CD4-positive, alpha-beta T cell (primary cell): ENCODE measurements around the gene STX10. TPM values are rescaled to one million over a fixed set of nuclear protein-coding genes. Genes with fewer than 3 reads are reported as not detected.
A peak's percentile ranks its signal among the peaks of the same experiment; 100 is the strongest.

Experiments
- ATAC-seq: fragments of 200-7000 bp; cut with Tn5 transposase; one replicate; pipeline ENCODE4 v1.10.0; 2022; ENCODE audit warnings: mild to moderate bottlenecking; ENCODE audit not compliant: poor library complexity
- CTCF ChIA-PET: fragments of 350-600 bp; sonication (Branson Sonifier 250); formaldehyde crosslinking; loops from one replicate; lab custom pipeline; 2021; ENCODE audit warnings: antibody characterized with exemption, inconsistent platforms; lab: Charles Lee
- POLR2A ChIA-PET: fragments of 350-600 bp; sonication (Branson Sonifier 250); formaldehyde crosslinking; loops from one replicate; lab custom pipeline; 2021; ENCODE audit warnings: antibody characterized with exemption, inconsistent platforms; lab: Charles Lee
- DNase-seq, 14 experiments: peaks; one replicate each; pipeline ENCODE4 v3.0.0-alpha.2; 2013 to 2020; ENCODE audit warnings: mixed read lengths in 2 of 14
- H3K27ac ChIP-seq, 2 donors: one replicate each; pipeline versions ENCODE4 v1.5.1 to v1.7.0; 2013; ENCODE audit warnings: low read length in 2 of 2, low read depth in 1 of 2, mild to moderate bottlenecking in 1 of 2
- H3K27me3 ChIP-seq, 2 experiments: 1 replicate in 1 of 2; 2 replicates in 1 of 2; pipeline versions ENCODE4 v1.6.1 to v1.7.0; 2013; ENCODE audit warnings: low read length in 2 of 2, control low read depth in 1 of 2, mild to moderate bottlenecking in 1 of 2, moderate library complexity in 1 of 2; ENCODE audit not compliant: insufficient read depth in 2 of 2, control insufficient read depth in 1 of 2
- H3K36me3 ChIP-seq: one replicate; pipeline ENCODE4 v1.6.1; 2013; ENCODE audit warnings: low read length, control low read depth; ENCODE audit not compliant: insufficient read depth
- H3K4me1 ChIP-seq: one replicate; pipeline ENCODE4 v1.6.1; 2013; ENCODE audit warnings: low read length, control low read depth; ENCODE audit not compliant: insufficient read depth
- H3K4me3 ChIP-seq: one replicate; pipeline ENCODE4 v1.5.1; 2013; ENCODE audit warnings: mild to moderate bottlenecking, low read length, moderate library complexity
- H3K9me3 ChIP-seq, 2 experiments: 1 replicate in 1 of 2; 2 replicates in 1 of 2; pipeline versions ENCODE4 v1.6.1 to v1.7.0; 2013; ENCODE audit warnings: low read length in 2 of 2, mild to moderate bottlenecking in 2 of 2, control low read depth in 1 of 2, moderate library complexity in 1 of 2; ENCODE audit not compliant: control insufficient read depth in 1 of 2, insufficient read depth in 1 of 2
- H3K27ac Mint-ChIP-seq: one replicate; pipeline ENCODE4 v1.8.0; 2020; ENCODE audit warnings: mixed read lengths
- H3K27me3 Mint-ChIP-seq: one replicate; pipeline ENCODE4 v1.8.0; 2021; ENCODE audit warnings: mixed read lengths
- H3K36me3 Mint-ChIP-seq: one replicate; pipeline ENCODE4 v1.8.0; 2021; ENCODE audit warnings: low read depth, mixed read lengths
- H3K4me1 Mint-ChIP-seq: one replicate; pipeline ENCODE4 v1.8.0; 2021; ENCODE audit warnings: low read depth, mixed read lengths
- H3K4me3 Mint-ChIP-seq: one replicate; pipeline ENCODE4 v1.8.0; 2020; ENCODE audit warnings: mild to moderate bottlenecking, mixed read lengths
- H3K9me3 Mint-ChIP-seq: one replicate; pipeline ENCODE4 v1.8.0; 2020; ENCODE audit warnings: mixed read lengths
- intact Hi-C, 2 experiments: fragments of 100-400 bp; cut with DNase I in 1 of 2; cut with micrococcal nuclease in 1 of 2; formaldehyde crosslinking; loops; one replicate each; pipeline versions ENCODE4 v1.15.1 to v1.9.0; 2023 to 2025; cut with DNase I, micrococcal nuclease
- total RNA-seq, 174 experiments: library from RNA in 2 of 174; stranded (reverse) in 2 of 174; gene quantifications; one replicate each; pipeline ENCODE4 v1.2.3 and lab custom pipeline; 2021 to 2026
- TF ChIP-seq, protein P1 (sequence below): fragments of 200-600 bp; IDR thresholded peaks from one replicate; pipeline ENCODE4 v1.8.0; 2022; ENCODE audit warnings: antibody characterized with exemption, mild to moderate bottlenecking

The STX10 gene
- total RNA-seq, 2 experiments from 2014 or later, result 40.9 to 43.9 TPM

DNA sequence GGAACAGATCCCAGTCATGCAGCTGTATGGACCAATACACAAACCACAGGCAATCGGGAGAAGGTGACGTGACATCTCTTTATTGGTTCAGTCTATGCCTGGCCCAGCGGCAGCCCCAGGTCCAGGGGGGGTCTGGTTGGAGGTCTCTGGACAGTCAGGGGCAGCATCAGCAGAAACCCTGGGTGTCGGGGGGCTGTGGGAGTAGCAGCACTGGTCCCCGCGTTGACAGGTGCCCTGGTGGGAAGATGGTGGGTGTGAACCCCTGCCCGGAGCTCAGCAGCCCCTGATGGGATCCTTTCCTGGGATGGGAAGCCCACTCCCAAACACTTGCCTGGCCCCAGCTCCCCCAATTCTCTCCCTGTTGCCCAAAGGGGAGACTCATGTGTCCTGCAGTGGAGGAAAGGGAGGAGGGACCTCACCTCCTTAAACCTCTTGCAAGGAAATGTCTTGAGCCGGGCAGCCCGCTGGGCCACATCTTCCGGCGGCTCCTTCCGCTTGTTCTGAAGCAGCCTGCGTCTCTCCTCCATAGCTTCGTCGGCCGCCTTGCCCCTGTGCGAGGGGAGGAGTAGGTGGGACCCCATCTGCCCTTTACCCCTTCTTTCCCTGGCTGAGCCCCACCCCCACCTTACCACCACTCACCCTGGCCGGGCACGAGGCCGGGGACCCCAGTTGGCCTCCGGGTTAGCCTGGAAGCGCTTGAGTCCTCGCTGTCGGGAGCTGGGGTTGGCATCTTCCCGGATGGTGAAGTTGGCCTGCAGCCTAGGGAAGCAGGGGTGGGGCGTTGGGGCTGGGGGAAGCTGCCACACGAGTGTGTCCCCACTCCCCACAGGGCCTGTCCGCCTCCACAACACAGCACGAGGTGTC lies 45.1 kb downstream of the STX10 start:
- H3K4me1 Mint-ChIP-seq, result peaks cover 31% of the 10 kb centered on the region
- Histone ChIP-seq H3K4me3 (peak overlapping the region; percentile 77), H3K9me3 (no peaks in the 10 kb centered on the region), H3K4me1 (peaks cover 62% of the 10 kb centered on the region), H3K36me3 (peaks cover 18% of the 10 kb centered on the region), H3K27me3 (no peaks in the 10 kb centered on the region), H3K27ac (peak overlapping the region; percentile 41 to 66)
- no peaks in the 10 kb centered on the region for H3K27me3 Mint-ChIP-seq
- peak; percentile 25 for ATAC-seq
- peak overlapping the region; percentile 89 for H3K27ac Mint-ChIP-seq
- intact Hi-C loops, result no loop called here
- H3K36me3 Mint-ChIP-seq, result peaks cover 14% of the 10 kb centered on the region
- TF ChIP-seq, protein P1, sequence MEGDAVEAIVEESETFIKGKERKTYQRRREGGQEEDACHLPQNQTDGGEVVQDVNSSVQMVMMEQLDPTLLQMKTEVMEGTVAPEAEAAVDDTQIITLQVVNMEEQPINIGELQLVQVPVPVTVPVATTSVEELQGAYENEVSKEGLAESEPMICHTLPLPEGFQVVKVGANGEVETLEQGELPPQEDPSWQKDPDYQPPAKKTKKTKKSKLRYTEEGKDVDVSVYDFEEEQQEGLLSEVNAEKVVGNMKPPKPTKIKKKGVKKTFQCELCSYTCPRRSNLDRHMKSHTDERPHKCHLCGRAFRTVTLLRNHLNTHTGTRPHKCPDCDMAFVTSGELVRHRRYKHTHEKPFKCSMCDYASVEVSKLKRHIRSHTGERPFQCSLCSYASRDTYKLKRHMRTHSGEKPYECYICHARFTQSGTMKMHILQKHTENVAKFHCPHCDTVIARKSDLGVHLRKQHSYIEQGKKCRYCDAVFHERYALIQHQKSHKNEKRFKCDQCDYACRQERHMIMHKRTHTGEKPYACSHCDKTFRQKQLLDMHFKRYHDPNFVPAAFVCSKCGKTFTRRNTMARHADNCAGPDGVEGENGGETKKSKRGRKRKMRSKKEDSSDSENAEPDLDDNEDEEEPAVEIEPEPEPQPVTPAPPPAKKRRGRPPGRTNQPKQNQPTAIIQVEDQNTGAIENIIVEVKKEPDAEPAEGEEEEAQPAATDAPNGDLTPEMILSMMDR, result peak; percentile 16
- H3K4me3 Mint-ChIP-seq, result peak overlapping the region; percentile 93
- ChIA-PET CTCF (interaction anchor here (0.7 to 3.6 kb wide), 15 partner anchors 10 to 157 kb away, joined by 3 to 27 read pairs (median 6); partner anchors contain the start of genes IER2, NACC1, STX10 and TRMT1), POLR2A (interaction anchor here (0.7 to 3.5 kb wide), 12 partner anchors 10 to 323 kb away, joined by 3 to 34 read pairs (median 8); partner anchors contain the start of genes IER2, JUNB, NACC1 and STX10)
- H3K9me3 Mint-ChIP-seq, result no peaks in the 10 kb centered on the region
- DNase-seq, result peak in 5 of 14 experiments; percentile 30 to 61 (median 53)

DNA sequence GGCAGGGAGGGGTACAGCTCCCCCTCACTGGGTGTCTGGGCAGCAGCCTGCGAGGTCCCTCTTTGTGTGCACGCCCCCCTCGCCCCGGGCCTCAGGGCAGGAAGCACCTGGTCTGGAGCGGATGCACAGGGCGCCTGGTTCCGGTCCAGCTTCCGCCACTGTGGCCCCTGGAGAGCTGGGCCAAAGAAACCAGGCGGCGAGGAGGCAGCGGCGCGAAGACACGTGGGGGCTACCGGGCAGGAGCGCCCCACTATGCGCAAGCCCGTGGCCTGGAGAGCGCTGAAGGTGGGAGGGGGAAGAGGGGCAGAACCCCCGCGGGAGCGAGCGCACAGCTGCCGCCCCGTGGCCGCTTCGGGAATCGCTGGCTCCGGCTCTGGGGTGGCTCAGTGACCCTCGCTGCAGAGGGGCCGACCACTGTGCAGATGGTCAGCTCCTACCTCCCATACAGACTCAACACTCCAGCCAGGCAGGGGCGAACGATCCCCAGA lies 45.8 kb downstream of the STX10 start:
- Mint-ChIP-seq H3K4me3 (peak overlapping the region; percentile 93), H3K27ac (peak overlapping the region; percentile 89), H3K4me1 (peaks cover 38% of the 10 kb centered on the region), H3K36me3 (peaks cover 14% of the 10 kb centered on the region), H3K9me3 (no peaks in the 10 kb centered on the region), H3K27me3 (no peaks in the 10 kb centered on the region)
- DNase-seq, result peak; percentile 40 to 81 (median 59)
- intact Hi-C loops, result no loop called here
- H3K4me3 ChIP-seq, result peak overlapping the region; percentile 77
- H3K27ac ChIP-seq, result peak overlapping the region; percentile 41 to 66
- no peaks in the 10 kb centered on the region for H3K27me3 ChIP-seq
- no peaks in the 10 kb centered on the region for H3K9me3 ChIP-seq
- TF ChIP-seq, protein P1, result peak; percentile 86
- H3K36me3 ChIP-seq, result peaks cover 14% of the 10 kb centered on the region
- ChIA-PET POLR2A (interaction anchor here (0.7 to 3.5 kb wide), 12 partner anchors 10 to 322 kb away, joined by 3 to 34 read pairs (median 8); partner anchors contain the start of genes IER2, JUNB, NACC1 and STX10), CTCF (interaction anchor here (0.7 to 3.6 kb wide), 15 partner anchors 9 to 158 kb away, joined by 3 to 27 read pairs (median 6); partner anchors contain the start of genes IER2, NACC1, STX10 and TRMT1)
- H3K4me1 ChIP-seq, result peaks cover 68% of the 10 kb centered on the region
- peak; percentile 53 for ATAC-seq

DNA sequence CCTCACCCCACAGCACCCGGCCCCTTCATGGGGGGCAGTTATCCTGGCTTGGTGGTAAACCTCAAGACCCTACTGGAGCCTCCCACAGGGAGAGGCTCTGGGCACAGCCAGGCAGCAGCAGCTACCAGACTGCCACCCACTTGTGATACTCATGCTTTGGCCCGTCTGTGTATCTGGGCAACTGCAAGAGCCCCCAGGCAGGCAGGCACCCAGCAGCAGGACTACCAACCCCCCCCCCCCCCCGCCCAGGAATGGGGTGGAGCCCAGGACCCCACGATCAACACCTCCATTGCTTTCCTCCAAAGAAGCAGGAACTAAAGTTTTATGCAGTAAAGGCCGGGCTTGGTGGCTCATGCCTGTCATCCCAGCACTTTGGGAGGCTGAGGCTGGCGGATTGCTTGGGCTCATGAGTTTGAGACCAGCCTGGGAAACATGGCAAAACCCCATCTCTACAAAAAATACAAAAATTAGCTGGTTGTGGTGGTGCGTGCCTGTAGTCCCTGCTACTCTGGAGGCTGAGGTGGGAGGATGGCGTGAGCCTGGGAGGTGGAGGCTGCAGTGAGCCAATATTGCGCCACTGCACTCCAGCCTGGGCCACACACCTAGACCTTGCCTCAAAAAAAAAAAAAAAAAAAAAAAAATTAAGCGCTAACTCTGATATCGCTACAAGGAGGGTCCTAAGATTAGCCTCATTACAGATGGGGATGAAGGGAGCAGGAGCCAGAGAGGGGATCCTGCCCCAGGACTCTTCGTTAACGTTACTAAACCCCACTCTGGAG lies 46.4 kb downstream of the STX10 start:
- H3K27me3 ChIP-seq, result peaks cover 0 to under 1% of the 10 kb centered on the region in 2 experiments
- Mint-ChIP-seq H3K4me3 (peak overlapping the region; percentile 93), H3K27me3 (no peaks in the 10 kb centered on the region)

More for the DNA sequence above, 46.4 kb downstream of the STX10 start:
- H3K27ac Mint-ChIP-seq, result peak overlapping the region; percentile 64
- no peak for ATAC-seq
- no peaks in the 10 kb centered on the region for H3K9me3 Mint-ChIP-seq
- peak overlapping the region; percentile 77 for H3K4me3 ChIP-seq
- peaks cover 74% of the 10 kb centered on the region for H3K4me1 ChIP-seq
- peaks cover 10% of the 10 kb centered on the region for H3K36me3 ChIP-seq
- TF ChIP-seq, protein P1, result no peak
- peaks cover 42% of the 10 kb centered on the region for H3K4me1 Mint-ChIP-seq
- peaks cover 10% of the 10 kb centered on the region for H3K36me3 Mint-ChIP-seq
- ChIA-PET CTCF (interaction anchor here (0.7 to 3.6 kb wide), 15 partner anchors 9 to 279 kb away, joined by 3 to 27 read pairs (median 6); partner anchors contain the start of genes IER2, NACC1, STX10 and TRMT1), POLR2A (interaction anchor here (0.7 to 3.5 kb wide), 13 partner anchors 9 to 321 kb away, joined by 3 to 34 read pairs (median 7); partner anchors contain the start of genes IER2, JUNB, NACC1 and STX10)
- no peak for DNase-seq
- H3K27ac ChIP-seq, result peak overlapping the region; percentile 41 to 73
- intact Hi-C loops, result no loop called here
- H3K9me3 ChIP-seq, result no peaks in the 10 kb centered on the region
